Measurements from ENCODE around the gene NOXA1.

Gene NOXA1

DNA sequence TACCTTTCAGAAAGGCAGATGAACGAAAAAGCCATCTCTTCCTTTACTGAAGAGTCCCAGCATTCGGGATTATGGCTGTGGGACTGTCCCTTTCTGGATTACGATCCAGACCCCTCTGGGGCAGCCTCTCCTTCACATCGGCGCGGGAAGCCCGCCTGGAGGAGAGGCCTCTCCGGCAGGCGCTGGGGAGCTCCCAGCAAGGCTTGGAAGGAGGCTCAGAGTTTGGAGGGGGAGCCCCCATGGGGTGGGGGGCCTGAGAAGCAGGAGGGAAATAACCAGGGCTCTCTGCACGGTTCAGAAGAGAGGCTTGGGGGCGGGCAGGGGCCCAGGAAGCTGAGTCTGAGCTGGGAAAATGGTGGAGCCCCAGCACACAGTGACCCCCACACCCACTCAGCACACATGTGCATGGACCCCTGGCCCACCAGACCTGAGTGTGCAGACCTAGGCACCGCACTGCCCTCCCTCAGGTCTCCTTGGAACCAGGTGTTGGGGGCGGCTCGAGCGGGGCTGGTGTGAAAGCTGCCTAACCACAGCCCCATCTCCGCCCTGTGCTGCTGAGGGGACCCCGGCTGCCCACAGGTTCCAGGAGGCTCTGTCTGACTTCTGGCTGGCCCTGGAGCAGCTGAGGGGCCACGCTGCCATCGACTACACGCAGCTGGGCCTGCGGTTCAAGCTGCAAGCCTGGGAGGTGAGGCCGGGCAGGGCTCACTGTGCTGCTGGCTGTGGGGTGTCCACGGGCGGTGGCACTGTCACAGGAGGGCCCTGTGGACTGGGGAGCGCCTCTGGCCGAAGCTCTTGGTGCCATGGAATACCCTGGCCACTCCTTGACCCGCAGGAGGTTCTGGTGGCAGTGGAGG is 4.5 kb downstream of the NOXA1 start:
- FAIRE-seq = no peak

DNA sequence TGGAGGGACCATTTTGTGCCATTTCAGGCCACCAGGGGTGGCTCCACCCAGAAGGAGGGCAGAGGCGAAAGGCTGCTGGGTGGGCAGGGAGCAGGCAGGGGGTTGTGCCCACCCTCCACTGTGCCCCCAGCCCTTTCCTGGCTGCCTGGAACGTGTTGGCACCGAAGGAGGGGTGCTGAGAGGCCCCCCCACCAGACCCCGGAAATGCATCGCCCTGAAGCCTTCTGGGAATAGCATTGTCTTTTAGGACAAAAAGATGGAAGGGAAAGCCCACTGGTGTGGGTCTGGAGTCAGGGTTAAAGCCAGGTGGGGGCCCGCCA is 5.1 kb downstream of the NOXA1 start:
- FAIRE-seq = no peak

- FAIRE-seq = no peak
These were observed 5.8 kb downstream of the NOXA1 start for GRCh38 chr9:137428841-137429545.

DNA sequence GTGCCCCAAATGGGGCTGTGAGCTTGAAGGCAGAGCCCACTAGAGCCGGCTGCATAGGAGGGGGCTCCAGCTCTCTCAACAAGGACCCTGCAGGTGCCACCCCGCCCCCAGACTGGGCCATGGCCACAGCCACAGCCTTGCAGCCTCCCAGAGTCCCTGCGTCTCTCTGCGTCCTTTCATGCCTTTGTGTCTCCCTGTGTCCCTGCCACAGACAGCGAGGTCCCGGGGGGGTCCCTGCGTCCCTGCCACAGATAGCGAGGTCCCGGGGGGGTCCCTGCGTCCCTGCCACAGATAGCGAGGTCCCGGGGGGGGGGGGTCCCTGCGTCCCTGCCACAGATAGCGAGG is 6.3 kb downstream of the NOXA1 start:
- FAIRE-seq = no peak

DNA sequence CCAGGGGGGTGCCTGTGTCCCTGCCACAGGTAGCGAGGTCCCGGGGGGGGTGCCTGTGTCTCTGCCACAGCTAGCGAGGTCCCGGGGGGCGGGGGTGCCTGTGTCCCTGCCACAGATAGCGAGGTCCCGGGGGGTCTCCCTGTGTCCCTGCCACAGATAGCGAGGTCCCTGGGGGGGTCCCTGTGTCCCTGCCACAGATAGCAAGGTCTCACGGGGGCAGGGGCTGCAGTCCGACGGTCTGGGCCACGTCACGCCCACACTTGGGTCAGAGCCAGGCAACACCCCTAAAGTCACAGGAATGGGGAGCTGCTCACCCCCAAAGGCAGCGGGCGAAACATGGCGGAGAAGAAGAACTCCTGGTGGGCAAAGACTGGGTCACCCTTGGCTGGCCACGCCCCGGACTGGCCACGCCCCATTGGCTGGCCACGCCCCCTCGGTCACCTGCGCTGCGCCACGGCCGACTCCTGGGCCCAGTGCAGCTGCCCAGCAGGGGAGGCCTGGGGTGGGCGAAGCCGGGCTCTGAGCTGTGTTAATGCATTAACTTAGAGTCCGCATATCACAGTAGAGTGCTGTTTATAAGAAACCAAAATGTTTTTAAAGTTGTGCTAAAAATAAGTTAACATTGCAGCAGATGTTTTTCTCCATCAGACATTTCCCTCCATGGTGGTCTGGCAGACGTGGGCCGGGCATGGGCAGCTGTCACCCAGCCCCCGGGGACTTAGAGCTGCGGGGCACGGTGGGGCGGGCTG is 7.0 kb downstream of the NOXA1 start:
- no peak for FAIRE-seq

- FAIRE-seq = no peak
These were observed 7.7 kb downstream of the NOXA1 start for GRCh38 chr9:137430723-137431415.

GRCh38 chr9:137431416-137431931 is 8.3 kb downstream of the NOXA1 start:
- no peak for FAIRE-seq

DNA sequence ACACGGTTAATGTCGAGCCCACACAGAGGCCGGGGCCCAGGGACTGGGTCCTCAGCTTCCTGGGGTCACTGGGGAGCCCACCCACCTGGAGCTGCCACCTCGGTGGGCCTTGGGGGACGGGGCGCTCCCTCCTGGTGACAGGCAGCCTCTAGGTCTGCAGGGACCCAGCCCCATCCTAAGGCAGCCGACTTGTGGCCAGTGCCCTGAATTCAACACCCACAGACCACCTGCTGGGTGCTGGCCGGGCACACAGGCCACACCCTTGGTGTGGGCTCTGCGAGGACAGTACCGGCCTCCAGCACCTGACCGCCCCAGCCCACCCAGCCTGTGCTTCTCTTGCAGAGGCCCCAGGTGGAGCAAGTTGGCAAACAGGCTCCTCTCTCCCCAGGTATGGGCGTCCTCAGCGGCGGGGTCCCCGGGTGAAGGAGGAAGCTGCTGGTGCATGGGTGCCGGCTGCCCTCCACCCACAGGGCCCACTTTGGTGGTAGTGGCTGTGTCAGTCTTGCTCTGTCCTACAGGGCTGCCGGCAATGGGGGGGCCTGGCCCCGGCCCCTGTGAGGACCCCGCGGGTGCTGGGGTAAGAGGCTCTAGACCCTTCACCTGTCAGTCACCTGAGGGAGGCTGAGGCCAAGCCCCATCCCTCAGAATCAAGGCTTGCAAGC is 9.6 kb downstream of the NOXA1 start:
- no peak for FAIRE-seq

DNA sequence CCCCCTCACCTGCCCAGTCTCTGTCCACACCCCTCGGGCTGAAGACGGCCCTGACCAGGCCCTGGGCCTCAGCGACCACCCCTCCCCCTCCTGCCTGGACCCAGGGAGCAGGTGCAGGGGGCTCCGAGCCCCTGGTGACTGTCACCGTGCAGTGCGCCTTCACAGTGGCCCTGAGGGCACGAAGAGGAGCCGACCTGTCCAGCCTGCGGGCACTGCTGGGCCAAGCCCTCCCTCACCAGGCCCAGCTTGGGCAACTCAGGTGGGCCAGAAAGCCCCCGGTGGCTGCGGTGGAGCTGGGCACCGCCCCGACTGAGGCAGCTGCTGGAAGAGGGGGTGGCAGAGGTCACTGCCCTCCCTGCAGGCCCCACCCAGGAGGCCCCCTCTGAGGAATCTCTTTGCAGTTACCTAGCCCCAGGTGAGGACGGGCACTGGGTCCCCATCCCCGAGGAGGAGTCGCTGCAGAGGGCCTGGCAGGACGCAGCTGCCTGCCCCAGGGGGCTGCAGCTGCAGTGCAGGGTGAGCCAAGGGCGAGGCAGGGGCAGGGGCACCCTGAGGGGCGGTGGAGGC is 10.2 kb downstream of the NOXA1 start:
- FAIRE-seq = no peak

DNA sequence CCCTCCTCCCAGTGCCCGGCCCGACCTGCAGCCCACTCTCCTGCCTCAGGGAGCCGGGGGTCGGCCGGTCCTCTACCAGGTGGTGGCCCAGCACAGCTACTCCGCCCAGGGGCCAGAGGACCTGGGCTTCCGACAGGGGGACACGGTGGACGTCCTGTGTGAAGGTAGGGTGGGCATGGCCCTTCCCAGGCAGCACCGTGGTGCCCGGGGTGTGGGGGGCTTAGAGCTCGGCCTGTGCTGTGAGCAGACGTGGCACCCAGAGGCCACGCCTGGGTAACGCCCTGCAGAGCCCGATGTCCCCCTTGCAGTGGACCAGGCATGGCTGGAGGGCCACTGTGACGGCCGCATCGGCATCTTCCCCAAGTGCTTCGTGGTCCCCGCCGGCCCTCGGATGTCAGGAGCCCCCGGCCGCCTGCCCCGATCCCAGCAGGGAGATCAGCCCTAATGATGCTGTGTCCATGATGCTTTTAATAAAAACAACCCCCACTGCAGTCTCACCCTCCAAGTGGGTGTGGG is 10.8 kb downstream of the NOXA1 start:
- no peak for FAIRE-seq

GRCh38 chr9:137434498-137435380 is 11.5 kb downstream of the NOXA1 start:
- FAIRE-seq = no peak

- no peak for FAIRE-seq
These were observed 12.2 kb downstream of the NOXA1 start for GRCh38 chr9:137435381-137435891.

DNA sequence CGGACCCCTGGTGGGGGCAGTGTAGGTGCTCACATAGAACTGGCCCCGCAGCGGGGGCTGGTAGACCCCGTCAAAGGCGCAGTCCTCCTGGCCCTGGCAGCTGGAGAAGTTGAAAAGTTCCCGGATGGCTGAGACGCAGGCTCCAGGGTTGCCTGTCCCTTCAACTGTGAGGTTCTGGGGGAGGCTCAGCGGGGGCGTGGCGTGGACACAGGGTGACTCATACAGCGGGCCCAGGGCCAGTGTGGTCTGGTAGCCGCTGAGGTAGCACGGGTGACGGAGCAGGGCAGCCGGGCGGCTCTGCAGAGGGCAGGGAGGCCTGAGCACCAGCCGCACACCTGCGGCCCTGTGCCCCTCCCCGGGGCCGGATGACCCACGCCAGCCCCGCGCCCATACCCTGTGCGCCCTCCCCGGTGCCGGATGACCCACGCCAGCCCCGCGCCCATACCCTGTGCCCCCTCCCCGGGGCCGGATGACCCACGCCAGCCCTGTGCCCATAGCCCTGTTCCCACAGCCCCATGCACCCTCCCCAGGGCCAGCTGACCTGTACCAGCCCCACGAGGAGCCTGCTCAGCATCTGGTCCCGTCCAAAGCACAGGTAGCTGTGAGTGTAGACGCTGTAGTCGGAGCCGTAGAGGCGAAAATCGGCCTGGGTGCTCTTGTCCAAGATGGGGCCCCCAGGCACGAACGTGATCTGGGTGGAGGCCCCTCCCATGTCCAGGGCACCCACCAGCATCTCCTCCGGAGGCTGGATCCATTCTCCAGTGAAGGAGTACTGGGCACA is 13.0 kb downstream of the NOXA1 start:
- no peak for FAIRE-seq

GRCh38 chr9:137436761-137437600 is 13.8 kb downstream of the NOXA1 start:
- FAIRE-seq = no peak

DNA sequence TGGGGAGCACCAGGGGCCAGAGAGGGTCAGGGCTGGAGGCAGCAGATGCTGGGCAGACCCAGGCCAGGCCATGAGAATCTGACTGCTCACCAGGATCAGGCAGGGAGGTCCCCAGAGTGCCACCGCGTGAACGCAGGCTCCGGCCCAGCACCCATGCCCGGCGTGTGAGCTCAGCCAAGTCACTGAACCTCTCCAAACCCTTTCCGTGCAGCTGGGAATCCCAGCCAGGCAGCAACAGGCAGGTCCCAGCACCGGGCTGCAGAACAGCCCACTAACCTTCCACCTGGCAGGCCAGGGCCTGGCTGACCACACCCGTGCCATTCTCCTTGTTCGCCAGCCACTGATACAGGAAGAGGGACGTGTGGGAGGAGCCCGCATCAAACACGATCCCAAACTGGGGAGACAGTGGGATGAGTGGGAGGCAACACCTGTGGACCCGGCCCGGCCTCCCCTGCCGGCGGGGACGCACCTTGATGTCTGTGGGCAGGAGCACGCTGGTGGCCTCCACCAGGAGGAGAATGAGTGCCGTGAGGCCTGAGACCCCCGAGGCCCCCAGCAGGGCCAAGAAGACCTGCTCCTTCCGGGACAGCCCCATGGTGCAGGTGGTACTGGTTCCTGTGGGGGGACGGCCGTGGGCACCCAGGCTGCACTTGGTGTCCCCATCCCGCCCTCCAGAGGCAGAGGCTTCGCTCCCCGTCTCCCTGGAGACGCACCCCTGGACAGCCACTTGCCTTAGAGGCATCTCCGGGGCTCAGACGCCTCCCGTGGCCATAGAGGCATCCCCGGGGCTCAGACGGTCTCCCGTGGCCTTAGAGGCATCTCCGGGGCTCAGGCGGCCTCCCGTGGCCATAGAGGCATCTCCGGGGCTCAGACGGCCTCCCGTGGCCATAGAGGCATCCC is 14.7 kb downstream of the NOXA1 start:
- no peak for FAIRE-seq

DNA sequence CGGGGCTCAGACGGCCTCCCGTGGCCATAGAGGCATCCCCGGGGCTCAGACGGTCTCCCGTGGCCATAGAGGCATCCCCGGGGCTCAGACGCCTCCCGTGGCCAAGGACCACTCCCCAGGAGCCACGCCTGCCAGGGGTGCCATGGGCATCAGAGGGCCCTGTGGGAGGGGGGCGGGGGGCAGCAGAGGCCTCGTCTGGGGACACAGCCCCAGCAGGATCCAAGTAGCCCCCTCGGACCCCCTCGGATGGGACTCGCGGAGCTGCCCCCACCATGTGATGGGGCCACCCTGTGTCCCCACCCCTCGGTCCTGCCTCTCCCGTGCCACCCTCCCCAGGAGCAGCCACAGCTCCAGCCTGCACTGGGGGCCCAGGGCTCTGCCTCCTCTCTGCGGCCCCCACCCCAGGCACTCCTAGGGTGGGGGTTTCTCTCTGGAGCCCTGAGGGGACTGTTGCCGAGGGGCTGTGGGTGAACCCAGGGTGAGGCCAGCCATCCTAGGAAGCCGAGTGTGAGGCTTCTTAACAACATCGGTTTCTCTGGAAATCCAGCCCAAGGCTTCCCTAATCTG is 15.5 kb downstream of the NOXA1 start:
- no peak for FAIRE-seq

DNA sequence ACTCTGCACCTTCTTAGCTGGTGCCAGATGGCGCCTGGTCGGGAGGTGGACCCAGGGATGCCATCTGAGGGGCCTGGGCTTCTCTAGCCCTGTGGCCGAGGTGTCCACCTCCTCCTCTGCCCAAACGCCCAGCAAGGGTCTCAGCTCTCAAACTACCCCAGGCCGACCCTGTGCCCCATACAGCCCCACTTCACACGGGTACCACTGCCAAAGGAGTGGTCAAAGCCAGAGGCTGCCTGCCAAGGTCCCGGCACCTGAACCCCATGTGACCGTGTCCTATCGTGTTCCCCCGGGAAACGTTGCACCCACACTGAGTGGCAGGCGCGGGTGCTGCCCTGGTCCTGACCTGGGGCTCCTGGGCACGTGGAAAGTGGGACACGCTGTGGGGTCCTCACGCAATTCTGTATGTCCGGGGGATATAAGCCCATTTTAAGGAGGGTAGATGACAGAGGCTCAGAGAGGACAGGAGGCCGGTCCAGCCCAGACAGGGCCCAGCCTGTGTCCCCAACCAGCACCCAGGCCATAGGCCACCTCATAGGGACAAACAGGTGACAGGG is 16.0 kb downstream of the NOXA1 start:
- no peak for FAIRE-seq
